Measurements from ENCODE around the gene NAA16. TPM values are rescaled to one million over a fixed set of nuclear protein-coding genes. Genes with fewer than 3 reads are reported as not detected.

Gene NAA16
- total RNA-seq, 1 experiment from 2014 or later = 26.7 TPM

- H3K4me3 ChIP-seq (ENCODE audit: low read length) = peak overlapping the region; percentile 84
- no peaks in the 10 kb centered on the region for H4K20me1 ChIP-seq (ENCODE audit: insufficient read depth, low read depth, low read length)
- DNase-seq = peak; percentile 81
- H3K9ac ChIP-seq (ENCODE audit: low read length) = peak overlapping the region; percentile 96
- peak overlapping the region; percentile 79 for H3K27ac ChIP-seq (ENCODE audit: low read length)
- H3K4me2 ChIP-seq (ENCODE audit: low read depth, low read length, poor library complexity, severe bottlenecking) = peak overlapping the region; percentile 81
- H2AFZ ChIP-seq (ENCODE audit: low read length) = peak overlapping the region; percentile 36; the same call in 1 of the 2 replicates
- no peaks in the 10 kb centered on the region for H3K9me3 ChIP-seq (ENCODE audit: low read length)
- no peaks in the 10 kb centered on the region for H3K9me2 ChIP-seq (replicated peaks; ENCODE audit: insufficient read depth, low read length)
- H3K4me1 ChIP-seq (ENCODE audit: low read length) = peaks cover 45% of the 10 kb centered on the region
- no peaks in the 10 kb centered on the region for H3K27me3 ChIP-seq (ENCODE audit: low read length)
- H3K36me3 ChIP-seq (ENCODE audit: insufficient read depth, low read length) = peaks cover 5% of the 10 kb centered on the region; the same call in 1 of the 2 replicates
- peaks cover 58% of the 10 kb centered on the region for H3K79me2 ChIP-seq (ENCODE audit: low read length)
These were observed 524 bp downstream of the NAA16 start for GRCh38 chr13:41311406-41312175.

GRCh38 chr13:41312176-41312500 is 1.1 kb downstream of the NAA16 start:
- H3K27me3 ChIP-seq (ENCODE audit: low read length) = no peaks in the 10 kb centered on the region
- peak; percentile 88 for DNase-seq
- 0 out of 2 replicates have a peak overlapping the region, but pooled peaks have one; percentile 1 for H2AFZ ChIP-seq (ENCODE audit: low read length)
- no peaks in the 10 kb centered on the region for H3K9me2 ChIP-seq (replicated peaks; ENCODE audit: insufficient read depth, low read length)
- no peaks in the 10 kb centered on the region for H3K9me3 ChIP-seq (ENCODE audit: low read length)
- peak overlapping the region; percentile 79 for H3K27ac ChIP-seq (ENCODE audit: low read length)
- H3K4me3 ChIP-seq (ENCODE audit: low read length) = peak overlapping the region; percentile 84
- H3K4me2 ChIP-seq (ENCODE audit: low read depth, low read length, poor library complexity, severe bottlenecking) = peak overlapping the region; percentile 81
- peaks cover 10% of the 10 kb centered on the region; the same call in 1 of the 2 replicates for H3K36me3 ChIP-seq (ENCODE audit: insufficient read depth, low read length)
- H3K9ac ChIP-seq (ENCODE audit: low read length) = peak overlapping the region; percentile 96
- peaks cover 48% of the 10 kb centered on the region for H3K4me1 ChIP-seq (ENCODE audit: low read length)
- H3K79me2 ChIP-seq (ENCODE audit: low read length) = peaks cover 64% of the 10 kb centered on the region
- no peaks in the 10 kb centered on the region for H4K20me1 ChIP-seq (ENCODE audit: insufficient read depth, low read depth, low read length)

- H3K27ac ChIP-seq (ENCODE audit: low read length) = peak overlapping the region; percentile 79
- peak overlapping the region; percentile 84 for H3K4me3 ChIP-seq (ENCODE audit: low read length)
- H3K27me3 ChIP-seq (ENCODE audit: low read length) = no peaks in the 10 kb centered on the region
- H3K9ac ChIP-seq (ENCODE audit: low read length) = peak overlapping the region; percentile 96
- no peaks in the 10 kb centered on the region for H3K9me2 ChIP-seq (replicated peaks; ENCODE audit: insufficient read depth, low read length)
- no peaks in the 10 kb centered on the region for H3K9me3 ChIP-seq (ENCODE audit: low read length)
- no peak for DNase-seq
- peaks cover 18% of the 10 kb centered on the region; the same call in 1 of the 2 replicates for H3K36me3 ChIP-seq (ENCODE audit: insufficient read depth, low read length)
- H3K4me2 ChIP-seq (ENCODE audit: low read depth, low read length, poor library complexity, severe bottlenecking) = peak overlapping the region; percentile 81
- H2AFZ ChIP-seq (ENCODE audit: low read length) = no peak overlapping the region
- peaks cover 52% of the 10 kb centered on the region for H3K4me1 ChIP-seq (ENCODE audit: low read length)
- peaks cover 73% of the 10 kb centered on the region for H3K79me2 ChIP-seq (ENCODE audit: low read length)
- no peaks in the 10 kb centered on the region for H4K20me1 ChIP-seq (ENCODE audit: insufficient read depth, low read depth, low read length)
These were observed 2.0 kb downstream of the NAA16 start for GRCh38 chr13:41313117-41313516.

GRCh38 chr13:41313659-41314197 is 2.7 kb downstream of the NAA16 start:
- peaks cover 21% of the 10 kb centered on the region; the same call in 1 of the 2 replicates for H3K36me3 ChIP-seq (ENCODE audit: insufficient read depth, low read length)
- H3K9me2 ChIP-seq (replicated peaks; ENCODE audit: insufficient read depth, low read length) = no peaks in the 10 kb centered on the region
- peak overlapping the region; percentile 79 for H3K27ac ChIP-seq (ENCODE audit: low read length)
- H3K79me2 ChIP-seq (ENCODE audit: low read length) = peaks cover 80% of the 10 kb centered on the region
- no peaks in the 10 kb centered on the region for H4K20me1 ChIP-seq (ENCODE audit: insufficient read depth, low read depth, low read length)
- DNase-seq = no peak
- H3K27me3 ChIP-seq (ENCODE audit: low read length) = no peaks in the 10 kb centered on the region
- H2AFZ ChIP-seq (ENCODE audit: low read length) = no peak overlapping the region
- H3K9ac ChIP-seq (ENCODE audit: low read length) = peak overlapping the region; percentile 96
- peaks cover 52% of the 10 kb centered on the region for H3K4me1 ChIP-seq (ENCODE audit: low read length)
- peak overlapping the region; percentile 81 for H3K4me2 ChIP-seq (ENCODE audit: low read depth, low read length, poor library complexity, severe bottlenecking)
- H3K4me3 ChIP-seq (ENCODE audit: low read length) = peak overlapping the region; percentile 84
- no peaks in the 10 kb centered on the region for H3K9me3 ChIP-seq (ENCODE audit: low read length)

- no peak overlapping the region for H2AFZ ChIP-seq (ENCODE audit: low read length)
- H3K4me3 ChIP-seq (ENCODE audit: low read length) = no peak overlapping the region
- H3K4me1 ChIP-seq (ENCODE audit: low read length) = peaks cover 49% of the 10 kb centered on the region
- no peaks in the 10 kb centered on the region for H4K20me1 ChIP-seq (ENCODE audit: insufficient read depth, low read depth, low read length)
- H3K9me3 ChIP-seq (ENCODE audit: low read length) = no peaks in the 10 kb centered on the region
- no peak overlapping the region for H3K4me2 ChIP-seq (ENCODE audit: low read depth, low read length, poor library complexity, severe bottlenecking)
- no peaks in the 10 kb centered on the region for H3K9me2 ChIP-seq (replicated peaks; ENCODE audit: insufficient read depth, low read length)
- H3K9ac ChIP-seq (ENCODE audit: low read length) = no peak overlapping the region
- no peak for DNase-seq
- H3K27ac ChIP-seq (ENCODE audit: low read length) = no peak overlapping the region
- H3K27me3 ChIP-seq (ENCODE audit: low read length) = no peaks in the 10 kb centered on the region
- peaks cover 35% of the 10 kb centered on the region; the same call in 1 of the 2 replicates for H3K36me3 ChIP-seq (ENCODE audit: insufficient read depth, low read length)
- H3K79me2 ChIP-seq (ENCODE audit: low read length) = peaks cover 98% of the 10 kb centered on the region
These were observed 4.5 kb downstream of the NAA16 start for GRCh38 chr13:41315443-41316047.

- Histone ChIP-seq H3K36me3 (ENCODE audit: insufficient read depth, low read length) (peaks cover 43% of the 10 kb centered on the region; the same call in 1 of the 2 replicates), H3K4me3 (ENCODE audit: low read length) (no peak overlapping the region), H3K79me2 (ENCODE audit: low read length) (peaks cover 100% of the 10 kb centered on the region), H3K27ac (ENCODE audit: low read length) (peak overlapping the region; percentile 55), H3K9me3 (ENCODE audit: low read length) (no peaks in the 10 kb centered on the region), H2AFZ (ENCODE audit: low read length) (no peak overlapping the region), H3K9ac (ENCODE audit: low read length) (no peak overlapping the region), H3K9me2 (replicated peaks; ENCODE audit: insufficient read depth, low read length) (no peaks in the 10 kb centered on the region), H4K20me1 (ENCODE audit: insufficient read depth, low read depth, low read length) (no peaks in the 10 kb centered on the region), H3K27me3 (ENCODE audit: low read length) (no peaks in the 10 kb centered on the region), H3K4me1 (ENCODE audit: low read length) (peaks cover 45% of the 10 kb centered on the region), H3K4me2 (ENCODE audit: low read depth, low read length, poor library complexity, severe bottlenecking) (peak overlapping the region; percentile 31)
- no peak for DNase-seq
These were observed 6.2 kb downstream of the NAA16 start for GRCh38 chr13:41317243-41317642.

GRCh38 chr13:41325752-41326151 is 14.7 kb downstream of the NAA16 start:
- Histone ChIP-seq H3K4me3 (ENCODE audit: low read length) (no peak overlapping the region), H3K4me2 (ENCODE audit: low read depth, low read length, poor library complexity, severe bottlenecking) (no peak overlapping the region), H3K27ac (ENCODE audit: low read length) (no peak overlapping the region), H3K9me3 (ENCODE audit: low read length) (no peaks in the 10 kb centered on the region), H2AFZ (ENCODE audit: low read length) (no peak overlapping the region), H3K79me2 (ENCODE audit: low read length) (peaks cover 93% of the 10 kb centered on the region), H3K27me3 (ENCODE audit: low read length) (no peaks in the 10 kb centered on the region), H3K9ac (ENCODE audit: low read length) (no peak overlapping the region), H3K9me2 (replicated peaks; ENCODE audit: insufficient read depth, low read length) (no peaks in the 10 kb centered on the region), H4K20me1 (ENCODE audit: insufficient read depth, low read depth, low read length) (no peaks in the 10 kb centered on the region), H3K36me3 (ENCODE audit: insufficient read depth, low read length) (peaks cover 63% of the 10 kb centered on the region; the same call in 1 of the 2 replicates), H3K4me1 (ENCODE audit: low read length) (peaks cover 10% of the 10 kb centered on the region)
- DNase-seq = no peak

GRCh38 chr13:41326661-41327060 is 15.6 kb downstream of the NAA16 start:
- Histone ChIP-seq H3K27me3 (ENCODE audit: low read length) (no peaks in the 10 kb centered on the region), H3K9me2 (replicated peaks; ENCODE audit: insufficient read depth, low read length) (no peaks in the 10 kb centered on the region), H3K4me2 (ENCODE audit: low read depth, low read length, poor library complexity, severe bottlenecking) (no peak overlapping the region), H3K4me1 (ENCODE audit: low read length) (peaks cover 10% of the 10 kb centered on the region), H3K9me3 (ENCODE audit: low read length) (no peaks in the 10 kb centered on the region), H3K27ac (ENCODE audit: low read length) (no peak overlapping the region), H3K79me2 (ENCODE audit: low read length) (peaks cover 92% of the 10 kb centered on the region), H2AFZ (ENCODE audit: low read length) (no peak overlapping the region), H3K4me3 (ENCODE audit: low read length) (no peak overlapping the region), H4K20me1 (ENCODE audit: insufficient read depth, low read depth, low read length) (no peaks in the 10 kb centered on the region), H3K36me3 (ENCODE audit: insufficient read depth, low read length) (peaks cover 62% of the 10 kb centered on the region; the same call in 1 of the 2 replicates), H3K9ac (ENCODE audit: low read length) (no peak overlapping the region)
- DNase-seq = no peak
